ENCODE data around the gene TMEM132D.
"Not testable (repeated sequence)": the region's sequence is repeated elsewhere in the genome, so short reads cannot be mapped to it uniquely, and the experiment has no call there.

Gene TMEM132D

DNA sequence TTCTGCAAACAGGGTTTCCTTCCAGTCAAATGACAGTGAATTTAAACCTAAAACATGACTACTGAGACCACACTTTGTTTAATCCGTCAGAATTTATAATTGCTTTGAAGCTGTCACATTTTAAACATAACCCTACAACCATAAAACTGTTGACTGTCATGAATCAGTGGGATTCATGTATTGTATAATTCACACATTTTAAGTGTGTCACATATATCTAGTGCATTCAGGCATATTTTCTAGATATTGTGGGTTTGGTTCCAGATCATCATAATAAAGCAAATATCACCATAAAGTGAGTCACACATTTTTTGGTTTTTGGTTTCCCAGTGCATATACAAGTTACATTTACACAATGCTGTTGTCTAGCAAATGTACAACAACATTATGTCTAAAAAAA lies 304.4 kb downstream of the TMEM132D start:
- no peak for DNase-seq (ENCODE audit: low read depth in 2 of 3, low spot score in 1 of 3)

DNA sequence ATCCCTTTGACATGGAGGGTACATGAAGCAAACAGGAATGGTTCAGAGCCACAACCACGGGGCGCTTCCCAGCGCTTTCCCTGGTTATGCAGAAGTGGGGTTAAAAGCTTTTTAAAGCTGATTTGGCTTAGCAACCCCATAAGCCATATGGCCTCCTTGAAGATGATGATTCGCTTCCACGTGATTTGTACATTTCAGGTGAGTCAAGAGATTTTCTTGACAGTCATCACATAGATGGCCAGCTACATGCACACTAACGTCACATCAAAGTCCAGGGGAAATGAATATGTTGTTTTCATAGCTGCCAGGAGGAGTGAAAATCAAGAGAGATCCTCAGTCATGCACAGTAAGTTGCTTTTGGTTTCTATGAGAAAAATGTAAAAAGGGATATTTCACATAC lies 309.7 kb downstream of the TMEM132D start:
- DNase-seq (ENCODE audit: low read depth in 2 of 3, low spot score in 1 of 3): no peak

DNA sequence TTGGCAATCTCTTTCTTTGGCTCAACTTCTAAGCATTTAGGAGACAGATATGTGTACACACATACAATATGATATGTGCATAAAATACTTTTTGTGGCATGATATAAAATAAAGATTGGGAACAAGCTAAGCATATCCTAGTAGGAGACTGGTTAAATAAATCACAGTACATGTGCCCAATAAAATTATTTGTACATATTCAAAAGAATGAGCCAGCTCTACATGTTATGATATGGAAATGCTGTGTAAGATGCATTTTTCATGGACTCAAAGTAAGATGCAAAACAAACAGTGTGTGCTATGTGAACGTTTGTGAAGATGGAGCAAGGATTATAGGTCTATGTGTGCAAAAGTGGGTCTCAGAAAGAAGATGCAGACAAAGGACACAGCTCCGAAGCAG lies 311.4 kb downstream of the TMEM132D start:
- DNase-seq (ENCODE audit: low read depth in 2 of 3, low spot score in 1 of 3): no peak

DNA sequence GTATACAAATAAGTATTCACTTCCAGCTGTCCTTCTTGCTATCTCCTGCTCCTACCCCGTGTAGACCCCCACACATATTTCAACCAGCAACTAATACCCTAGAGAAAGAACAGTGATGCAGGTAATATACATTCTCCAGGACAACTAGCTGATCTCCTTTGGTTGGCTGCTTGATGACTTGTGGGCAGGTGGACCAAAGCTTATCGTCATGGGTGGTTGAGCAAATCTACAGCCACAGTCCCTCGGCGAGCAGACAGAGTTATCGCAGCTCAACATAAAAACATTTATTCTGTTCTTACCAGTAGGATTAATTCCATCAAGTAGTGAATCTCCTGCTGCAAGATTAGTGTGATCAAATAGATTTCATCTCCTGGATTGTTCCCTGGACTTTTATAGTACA lies 314.3 kb downstream of the TMEM132D start:
- no peak for DNase-seq (ENCODE audit: low read depth in 2 of 3, low spot score in 1 of 3)

DNA sequence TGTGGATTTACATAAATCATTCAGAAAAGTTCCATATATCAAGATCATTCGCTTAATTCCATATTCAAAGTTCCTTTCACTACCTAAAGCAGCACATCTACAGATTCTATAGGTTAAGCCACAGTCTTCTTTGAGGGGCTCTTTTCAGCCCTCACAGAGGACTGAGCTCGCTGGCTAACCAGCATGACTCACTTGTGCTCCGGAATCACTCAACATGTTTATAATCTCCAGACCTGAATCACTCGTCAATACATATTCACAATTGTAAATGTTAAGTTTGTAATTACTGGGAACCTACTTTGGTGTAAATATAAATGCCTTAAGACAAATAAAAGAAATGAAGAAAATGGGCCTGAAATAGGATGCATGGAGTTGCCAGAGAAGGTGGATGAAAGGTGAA lies 315.7 kb downstream of the TMEM132D start:
- DNase-seq (ENCODE audit: low read depth in 2 of 3, low spot score in 1 of 3): no peak

DNA sequence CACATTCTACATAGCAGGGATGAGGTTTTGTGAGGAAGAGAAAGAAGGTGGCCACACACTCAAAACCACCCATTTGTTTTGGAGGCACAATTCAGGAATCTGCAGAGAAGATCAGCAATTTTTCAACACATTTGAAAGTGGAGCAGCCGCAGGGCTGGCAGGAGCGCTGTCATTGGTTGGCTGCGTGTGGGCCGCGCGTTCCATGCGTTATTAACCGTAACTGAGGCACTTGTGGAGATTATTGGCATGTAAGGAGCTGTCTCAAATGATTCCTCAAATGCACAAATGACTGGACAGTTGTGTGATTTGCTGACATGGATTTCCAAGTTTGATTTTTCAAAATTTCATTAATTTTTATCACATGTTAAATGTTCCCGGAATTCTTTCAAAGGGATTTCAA lies 318.5 kb downstream of the TMEM132D start:
- DNase-seq (ENCODE audit: low read depth in 2 of 3, low spot score in 1 of 3): no peak

DNA sequence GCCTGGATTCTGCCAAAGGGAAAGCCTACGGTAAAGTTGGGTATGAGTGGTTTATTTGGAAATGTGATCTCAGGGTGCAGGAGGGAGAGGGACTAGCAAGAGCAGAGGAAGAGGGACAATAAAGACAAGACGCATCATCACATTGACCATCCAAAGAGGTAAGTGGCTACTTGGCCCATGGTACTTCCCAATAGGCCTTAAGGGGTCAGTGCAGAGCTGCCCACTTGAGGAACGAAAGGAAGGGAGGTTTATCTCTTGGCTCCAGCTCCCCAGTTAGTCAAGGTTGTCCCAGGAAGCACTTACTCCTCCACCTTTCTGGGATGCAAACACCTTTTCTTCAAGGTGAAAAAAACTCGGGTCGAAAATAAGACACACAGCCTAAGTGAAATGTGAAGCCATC lies 323.9 kb downstream of the TMEM132D start:
- no peak for DNase-seq (ENCODE audit: low read depth in 2 of 3, low spot score in 1 of 3)

DNA sequence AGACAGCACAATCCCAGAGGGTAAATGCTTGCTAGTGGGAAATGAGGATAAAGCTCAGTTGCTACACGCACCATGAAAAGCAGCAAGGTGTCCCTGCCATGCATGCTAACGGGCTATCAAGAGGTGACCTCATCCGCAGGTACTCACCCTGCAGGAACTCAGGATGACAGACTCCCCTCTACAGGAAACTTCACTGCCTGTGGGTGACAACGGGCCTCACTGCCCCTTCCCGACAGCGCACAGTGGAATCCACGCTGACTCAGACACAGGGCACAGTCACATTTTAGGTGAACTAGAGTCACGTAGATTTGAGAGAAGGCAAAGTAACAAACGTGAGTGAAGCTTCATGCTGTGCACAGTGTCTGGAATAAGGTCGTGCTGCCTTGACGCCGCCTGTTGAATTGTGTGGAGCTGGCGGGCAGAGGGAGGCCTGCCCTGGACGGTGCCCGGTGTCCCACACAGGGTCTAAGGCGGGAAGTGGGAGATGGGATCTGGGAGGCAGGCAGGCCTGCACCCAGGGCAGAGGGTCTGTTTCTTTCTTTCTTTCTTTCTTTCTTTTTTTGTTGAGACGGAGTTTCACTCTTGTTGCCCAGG lies 331.8 kb downstream of the TMEM132D start:
- DNase-seq (ENCODE audit: low read depth in 2 of 3, low spot score in 1 of 3): no peak

DNA sequence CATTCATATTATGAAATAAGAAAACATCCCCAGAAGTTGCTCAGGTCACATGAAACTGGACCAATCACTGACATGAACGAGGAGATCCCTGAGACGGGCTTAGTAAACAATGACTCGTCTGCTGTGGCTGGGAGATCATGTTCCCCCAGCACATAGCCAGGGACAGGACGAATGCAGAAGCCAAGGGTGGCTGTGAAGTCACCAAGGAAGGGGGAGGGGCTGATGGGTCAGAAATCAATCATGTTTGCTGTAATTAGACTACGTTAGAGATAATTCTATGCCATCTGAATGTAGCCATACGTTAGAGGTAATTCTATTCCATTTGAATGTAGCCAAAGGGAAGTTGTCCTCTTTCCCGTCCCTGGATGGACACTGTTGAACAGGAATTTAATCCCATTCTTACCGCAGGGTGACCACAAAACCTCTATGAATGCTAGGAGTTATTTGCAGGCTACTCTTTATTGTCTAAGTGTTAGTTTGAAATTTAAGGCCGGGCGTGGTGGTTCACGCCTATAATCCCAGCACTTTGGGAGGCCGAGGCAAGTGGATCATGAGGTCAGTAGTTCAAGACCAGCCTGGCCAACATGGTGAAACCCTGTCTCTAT lies 332.9 kb downstream of the TMEM132D start:
- DNase-seq (ENCODE audit: low read depth in 2 of 3, low spot score in 1 of 3): no peak

DNA sequence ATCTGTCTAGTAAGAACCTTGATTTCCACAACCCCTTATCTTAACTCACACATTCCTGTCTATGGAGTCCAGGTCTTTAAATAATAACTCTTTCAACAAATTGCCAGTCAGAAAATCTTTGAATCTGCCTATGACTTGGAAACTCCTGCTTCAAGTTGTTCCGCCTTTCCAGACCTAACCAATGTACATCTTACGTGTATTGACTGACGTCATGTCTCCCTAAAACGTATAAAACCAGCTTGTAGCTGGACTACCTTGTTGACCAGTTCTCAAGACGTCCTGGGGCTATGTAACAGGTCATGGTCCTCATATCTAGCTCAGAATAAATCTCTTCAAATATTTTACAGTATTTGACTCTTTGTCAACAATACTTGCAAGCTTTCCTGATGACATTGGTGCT lies 337.0 kb downstream of the TMEM132D start:
- DNase-seq (ENCODE audit: low read depth in 2 of 3, low spot score in 1 of 3): no peak

DNA sequence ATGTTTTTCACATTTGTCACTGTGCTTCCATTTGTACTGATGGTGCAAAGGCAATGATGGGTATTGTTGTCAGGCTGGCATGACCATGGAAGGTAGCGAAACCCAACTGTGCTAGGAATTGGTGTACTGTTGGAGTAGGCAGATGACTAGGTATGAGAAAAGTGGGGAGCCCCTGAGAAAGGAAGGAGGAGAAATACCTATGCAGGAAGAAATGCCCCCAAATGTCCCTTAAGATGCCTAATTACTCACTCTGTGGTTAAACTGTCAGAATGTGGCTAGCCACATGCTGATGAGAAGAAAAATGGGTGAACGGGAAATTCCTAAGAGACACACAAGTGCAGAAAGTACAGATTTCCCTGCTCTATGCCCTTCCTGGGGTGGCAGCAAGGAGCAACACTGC lies 339.1 kb downstream of the TMEM132D start:
- DNase-seq (ENCODE audit: low read depth in 2 of 3, low spot score in 1 of 3): no peak

DNA sequence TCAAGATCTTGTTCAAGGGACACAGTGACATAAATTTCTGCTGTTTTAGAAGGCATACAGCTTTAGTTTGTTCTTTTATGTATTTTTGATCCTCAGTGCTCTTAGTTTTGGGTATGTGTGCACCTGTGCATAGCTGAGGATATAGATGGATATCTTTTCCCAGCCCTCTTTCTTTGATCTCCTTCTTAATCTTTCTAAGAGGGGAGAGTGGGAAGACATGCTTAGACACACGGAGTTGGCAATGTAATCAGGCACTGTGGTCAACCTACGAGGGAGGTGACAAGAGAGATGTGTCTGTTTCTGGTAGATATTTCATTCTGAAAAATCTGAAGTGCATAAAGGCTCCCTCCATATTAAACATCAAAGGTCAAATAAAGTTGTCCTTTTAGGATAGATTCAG lies 340.6 kb downstream of the TMEM132D start:
- no peak for DNase-seq (ENCODE audit: low read depth in 2 of 3, low spot score in 1 of 3)

DNA sequence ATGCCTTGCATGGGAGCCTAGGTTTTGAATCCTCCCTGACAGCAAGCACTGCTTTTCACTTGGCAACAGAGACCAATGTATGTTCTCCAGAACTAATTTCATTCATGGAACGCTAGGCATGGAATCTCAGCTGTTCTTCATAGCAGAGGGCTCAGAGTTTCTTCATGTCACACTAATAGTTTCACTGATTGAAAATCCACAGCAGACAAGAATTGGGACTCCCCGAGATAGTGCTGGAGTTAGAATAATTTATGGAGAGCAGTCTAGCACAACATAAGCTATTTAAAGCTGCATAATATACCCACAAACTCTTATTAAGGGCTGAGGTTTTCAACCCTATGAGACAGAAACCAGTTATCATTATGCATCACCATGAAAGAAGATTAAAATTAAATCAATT lies 342.5 kb downstream of the TMEM132D start:
- no peak for DNase-seq (ENCODE audit: low read depth in 2 of 3, low spot score in 1 of 3)

DNA sequence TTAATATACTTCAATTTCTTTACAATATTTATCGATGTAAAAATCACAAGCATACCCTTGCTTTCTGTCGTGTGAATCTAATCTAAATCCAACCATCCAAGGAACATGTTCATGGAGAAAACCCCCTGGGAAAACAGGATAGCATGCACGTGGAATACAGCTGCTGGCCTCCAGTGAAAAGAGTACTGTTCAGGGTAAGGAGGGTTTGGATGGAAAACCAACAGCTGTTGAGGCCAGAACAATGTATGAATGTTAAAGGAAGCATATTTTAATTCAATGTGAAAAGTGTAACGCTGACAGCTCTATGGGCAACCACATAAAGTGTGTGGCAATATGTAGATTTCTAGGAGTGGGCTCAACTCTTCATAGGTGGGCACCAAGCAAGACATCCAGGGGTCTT lies 344.0 kb downstream of the TMEM132D start:
- DNase-seq (ENCODE audit: low read depth in 2 of 3, low spot score in 1 of 3): no peak

DNA sequence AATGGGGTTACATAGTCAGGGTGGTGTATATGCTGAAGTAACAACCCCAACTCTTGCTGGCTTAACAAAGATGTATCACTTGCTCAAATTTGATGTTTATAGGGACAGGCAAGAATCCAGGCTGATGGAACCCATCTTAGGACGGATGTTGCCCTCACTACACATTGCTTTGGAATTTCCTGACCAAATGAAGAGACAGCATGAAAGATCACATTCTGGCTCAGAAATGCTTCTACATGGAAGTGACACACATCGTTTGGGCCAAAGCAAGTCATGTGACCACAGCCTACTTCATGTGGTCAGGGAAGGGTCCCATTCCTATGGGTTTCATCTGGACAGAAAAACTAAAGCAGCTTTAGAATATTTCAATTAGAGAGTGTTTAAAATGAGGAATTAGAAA lies 345.8 kb downstream of the TMEM132D start:
- no peak for DNase-seq (ENCODE audit: low read depth in 2 of 3, low spot score in 1 of 3)

DNA sequence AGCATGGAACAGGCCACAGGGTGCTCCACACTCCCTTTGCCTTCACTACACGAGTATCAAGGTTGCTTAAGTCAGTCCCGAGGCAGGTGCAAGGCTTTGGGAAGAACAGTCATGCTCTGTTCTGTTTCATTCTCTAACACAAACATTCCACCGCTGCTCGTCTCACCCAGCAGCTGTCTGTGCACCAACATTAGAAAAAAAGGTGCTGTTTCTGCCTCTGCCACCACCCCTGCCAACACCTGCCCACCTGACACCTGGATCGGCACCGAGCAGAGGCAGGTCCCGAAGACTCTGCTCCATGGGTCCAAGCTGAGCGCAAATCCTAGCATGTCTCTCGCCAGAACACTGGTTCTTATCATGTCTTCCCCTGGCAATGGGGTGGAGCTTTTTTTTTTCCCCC lies 347.7 kb downstream of the TMEM132D start:
- no peak for DNase-seq (ENCODE audit: low read depth in 2 of 3, low spot score in 1 of 3)

DNA sequence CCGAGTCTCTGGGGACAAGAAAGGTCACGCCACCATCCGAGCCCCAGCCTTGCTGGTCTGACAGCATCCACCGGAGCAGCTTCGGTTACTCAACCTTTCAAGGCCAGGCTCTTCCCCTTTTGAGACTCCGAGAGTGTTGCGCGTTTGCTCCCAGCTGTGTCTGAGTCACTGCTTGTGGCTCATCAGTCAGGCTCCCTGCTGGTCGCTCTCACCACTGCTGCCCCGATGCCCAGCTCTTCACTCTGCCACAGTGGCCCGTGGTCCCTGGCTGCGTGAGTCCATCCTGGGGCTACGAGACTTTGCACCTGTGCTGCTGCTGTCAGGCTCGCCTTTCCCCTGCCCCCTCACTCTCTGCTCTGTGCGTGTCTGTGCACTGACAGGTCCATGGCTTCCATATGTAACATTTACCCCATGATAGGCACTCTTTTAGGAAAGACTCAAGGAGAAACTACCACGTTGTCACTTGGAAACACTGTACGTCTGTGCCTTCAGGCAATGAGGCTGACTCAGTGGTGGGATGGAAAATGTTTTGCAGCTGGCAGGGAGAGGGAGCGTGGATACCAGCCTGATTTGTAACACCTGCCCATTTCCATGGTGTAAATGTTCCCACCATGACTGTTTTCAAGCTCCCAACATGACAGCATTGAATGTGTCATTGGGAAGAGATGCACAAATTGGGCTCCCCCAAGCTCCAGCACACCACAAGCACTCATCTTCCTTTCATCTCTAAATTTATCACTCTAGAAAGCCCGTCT lies 350.7 kb downstream of the TMEM132D start:
- no peak for DNase-seq (ENCODE audit: low read depth in 2 of 3, low spot score in 1 of 3)

DNA sequence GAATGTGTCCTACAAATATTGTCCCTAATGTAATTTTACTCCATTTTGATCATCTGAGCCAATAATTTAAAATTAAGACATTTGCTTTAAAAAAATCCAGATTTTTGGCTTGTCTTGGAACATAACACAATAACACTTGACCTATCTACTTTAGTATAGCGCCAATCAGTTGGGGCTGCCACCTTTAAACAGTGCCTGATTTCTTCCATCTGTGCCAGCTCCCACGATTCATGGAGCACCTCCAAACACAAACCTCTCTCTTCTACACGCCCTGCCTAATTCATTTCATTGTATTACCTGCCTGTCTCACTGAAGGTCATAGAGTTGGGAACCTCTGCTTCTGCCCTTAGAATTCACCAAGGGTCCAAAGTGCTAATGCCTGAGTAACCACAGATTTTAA lies 352.4 kb downstream of the TMEM132D start:
- no peak for DNase-seq (ENCODE audit: low read depth in 2 of 3, low spot score in 1 of 3)

DNA sequence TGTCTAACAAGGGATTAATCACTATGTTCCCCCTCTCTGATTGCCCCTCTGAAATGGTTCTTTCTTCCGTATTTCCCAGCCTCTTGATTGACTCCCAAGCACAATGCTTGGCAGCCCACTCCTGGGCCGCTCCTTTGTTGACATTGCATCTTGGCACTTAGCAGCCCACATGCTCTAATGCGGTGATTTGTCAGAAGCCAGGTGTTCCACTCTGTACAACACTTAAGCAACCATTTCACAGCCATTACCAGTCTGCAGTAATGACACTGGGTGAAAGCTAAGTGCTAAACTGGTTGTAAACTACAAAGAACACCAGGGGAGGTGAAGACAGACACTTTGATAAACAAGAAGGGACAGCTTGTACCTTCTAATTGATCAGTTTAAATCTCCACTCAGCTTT lies 353.5 kb downstream of the TMEM132D start:
- no peak for DNase-seq (ENCODE audit: low read depth in 2 of 3, low spot score in 1 of 3)

DNA sequence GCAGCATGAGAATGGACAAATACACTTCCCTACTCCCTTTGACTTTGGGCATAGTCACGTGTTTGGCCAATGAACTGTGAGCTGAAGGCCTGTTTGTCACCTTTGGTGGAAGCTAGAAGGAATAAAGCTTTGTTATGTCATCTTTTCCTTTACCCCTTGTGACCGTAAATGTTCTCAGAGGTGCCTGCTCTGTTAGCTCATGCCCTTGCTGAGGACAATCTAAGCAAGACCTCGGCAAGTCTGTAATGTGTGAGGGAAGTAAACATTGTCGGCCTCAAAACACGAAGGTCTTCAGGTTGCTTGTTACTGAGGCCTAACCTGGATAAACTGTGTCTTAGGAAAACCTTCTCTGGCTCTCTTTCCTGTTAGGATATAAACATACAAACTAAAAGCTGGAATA lies 354.2 kb downstream of the TMEM132D start:
- no peak for DNase-seq (ENCODE audit: low read depth in 2 of 3, low spot score in 1 of 3)

DNA sequence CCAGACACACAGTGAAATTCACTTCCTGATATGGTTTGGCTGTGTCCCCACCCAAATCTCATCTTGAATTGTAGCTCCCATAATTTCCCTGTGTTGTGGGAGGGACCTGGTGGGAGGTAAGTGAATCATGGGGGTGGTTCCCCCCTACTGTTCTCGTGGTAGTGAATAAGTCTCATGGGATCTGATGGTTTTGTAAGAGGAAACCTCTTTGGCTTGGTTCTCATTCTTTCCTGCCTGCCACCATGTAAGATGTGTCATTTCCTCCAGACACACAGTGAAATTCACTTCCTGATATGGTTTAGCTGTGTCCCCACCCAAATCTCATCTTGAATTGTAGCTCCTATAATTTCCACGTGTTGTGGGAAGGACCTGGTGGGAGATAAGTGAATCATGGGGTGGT lies 354.8 kb downstream of the TMEM132D start:
- not testable (repeated sequence) for DNase-seq (ENCODE audit: low read depth in 2 of 3, low spot score in 1 of 3)

DNA sequence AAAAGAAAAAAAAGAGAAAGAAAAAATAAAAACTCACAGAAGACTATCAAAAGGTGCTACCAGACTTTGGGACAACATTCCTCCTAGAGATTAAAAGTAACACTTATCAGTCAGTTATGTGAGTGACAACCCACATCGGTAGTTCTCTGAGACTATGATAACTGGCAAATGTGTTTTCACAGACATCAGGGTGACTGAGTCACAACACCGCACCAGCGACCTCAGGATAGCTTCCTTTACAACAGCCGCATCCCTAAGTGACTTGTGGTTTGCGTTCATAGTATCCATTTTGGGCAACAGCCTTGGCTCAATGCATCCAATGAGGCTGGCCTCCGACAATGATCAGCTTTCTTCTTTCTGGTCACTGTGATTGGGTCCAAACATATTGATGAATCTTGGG lies 359.1 kb downstream of the TMEM132D start:
- DNase-seq (ENCODE audit: low read depth in 2 of 3, low spot score in 1 of 3): no peak

DNA sequence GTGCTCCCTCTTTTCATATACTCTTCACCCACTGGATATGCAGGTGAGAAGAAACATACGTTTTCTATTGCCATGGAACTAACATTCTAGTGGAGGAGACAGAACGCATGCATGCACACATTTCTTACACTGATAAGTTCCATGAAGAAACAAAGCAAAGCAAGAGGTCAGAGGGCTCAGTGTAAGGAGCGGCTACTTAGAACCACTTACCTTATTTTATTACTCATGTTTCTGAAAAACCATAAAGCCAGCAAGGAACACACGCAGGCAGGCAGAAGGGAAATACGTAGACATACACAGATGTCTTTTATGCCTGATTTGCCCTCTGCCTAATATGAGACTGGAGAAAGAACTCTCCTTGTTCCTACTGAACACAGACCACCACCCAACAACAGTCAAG lies 362.9 kb downstream of the TMEM132D start:
- DNase-seq (ENCODE audit: low read depth in 2 of 3, low spot score in 1 of 3): no peak

Measured in stimulated activated CD4-positive, alpha-beta T cell treated with anti-CD3 and anti-CD28 coated beads, Interleukin-12 subunit alpha, Interleukin-12 subunit beta, amount 100 ng/mL, for 48 hours (primary cell).